ENCODE results near the gene KLK15.

Gene KLK15, protein sequence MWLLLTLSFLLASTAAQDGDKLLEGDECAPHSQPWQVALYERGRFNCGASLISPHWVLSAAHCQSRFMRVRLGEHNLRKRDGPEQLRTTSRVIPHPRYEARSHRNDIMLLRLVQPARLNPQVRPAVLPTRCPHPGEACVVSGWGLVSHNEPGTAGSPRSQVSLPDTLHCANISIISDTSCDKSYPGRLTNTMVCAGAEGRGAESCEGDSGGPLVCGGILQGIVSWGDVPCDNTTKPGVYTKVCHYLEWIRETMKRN

GRCh38 chr19:50833117-50833801 lies at the start of gene KLK15:
TSS of gene KLK15 (minus strand) at chr19:50833574. CDS start at chr19:50831492, 2,082 bp downstream.
- no peak for FAIRE-seq

DNA sequence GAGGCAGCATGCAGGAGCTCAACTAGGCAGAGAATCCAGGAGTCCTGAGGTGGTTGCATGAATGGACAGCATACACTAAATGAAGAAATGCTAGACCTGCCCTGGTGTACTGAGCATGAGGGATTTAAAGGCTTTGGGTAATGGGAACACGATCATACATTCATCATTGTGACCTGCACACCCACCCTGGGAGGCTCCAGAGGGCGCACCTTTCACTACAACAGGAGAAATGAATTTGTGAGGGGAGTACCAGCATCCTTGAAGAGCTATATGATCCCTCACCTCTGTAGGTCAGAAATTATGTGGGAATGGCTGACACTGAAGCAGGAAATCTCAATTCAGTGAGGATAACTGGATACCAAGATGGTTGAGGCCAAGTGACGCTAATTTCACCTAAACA lies 48.8 kb upstream of the KLK15 start:
- FAIRE-seq: no peak

DNA sequence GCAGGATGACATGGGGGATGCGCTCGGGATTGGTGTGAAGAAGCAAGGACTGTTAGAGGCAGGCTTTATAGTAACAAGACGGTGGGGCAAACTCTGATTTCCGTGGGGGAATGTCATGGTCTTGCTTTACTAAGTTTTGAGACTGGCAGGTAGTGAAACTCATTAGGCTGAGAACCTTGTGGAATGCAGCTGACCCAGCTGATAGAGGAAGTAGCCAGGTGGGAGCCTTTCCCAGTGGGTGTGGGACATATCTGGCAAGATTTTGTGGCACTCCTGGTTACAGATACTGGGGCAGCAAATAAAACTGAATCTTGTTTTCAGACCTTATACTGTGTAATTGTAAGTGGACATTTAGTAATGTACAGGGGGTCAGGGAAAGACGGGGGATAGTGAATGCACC lies 46.9 kb upstream of the KLK15 start:
- FAIRE-seq: no peak

DNA sequence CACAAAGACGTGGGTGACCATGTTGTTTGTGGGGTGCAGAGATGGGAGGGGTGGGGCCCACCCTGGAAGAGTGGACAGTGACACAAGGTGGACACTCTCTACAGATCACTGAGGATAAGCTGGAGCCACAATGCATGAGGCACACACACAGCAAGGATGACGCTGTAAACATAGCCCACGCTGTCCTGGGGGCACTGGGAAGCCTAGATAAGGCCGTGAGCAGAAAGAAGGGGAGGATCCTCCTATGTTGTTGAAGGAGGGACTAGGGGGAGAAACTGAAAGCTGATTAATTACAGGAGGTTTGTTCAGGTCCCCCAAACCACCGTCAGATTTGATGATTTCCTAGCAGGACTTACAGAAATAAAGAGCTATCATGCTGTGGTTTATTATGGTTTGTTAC lies 45.5 kb upstream of the KLK15 start:
- no peak for FAIRE-seq

GRCh38 chr19:50877338-50877737 lies 44.0 kb upstream of the KLK15 start:
- no peak for FAIRE-seq

DNA sequence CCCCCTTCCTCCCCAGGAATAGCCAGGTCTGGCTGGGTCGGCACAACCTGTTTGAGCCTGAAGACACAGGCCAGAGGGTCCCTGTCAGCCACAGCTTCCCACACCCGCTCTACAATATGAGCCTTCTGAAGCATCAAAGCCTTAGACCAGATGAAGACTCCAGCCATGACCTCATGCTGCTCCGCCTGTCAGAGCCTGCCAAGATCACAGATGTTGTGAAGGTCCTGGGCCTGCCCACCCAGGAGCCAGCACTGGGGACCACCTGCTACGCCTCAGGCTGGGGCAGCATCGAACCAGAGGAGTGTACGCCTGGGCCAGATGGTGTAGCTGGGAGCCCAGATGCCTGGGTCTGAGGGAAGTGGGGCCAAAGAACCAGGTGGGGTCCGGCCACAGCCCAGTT lies 43.1 kb upstream of the KLK15 start:
- FAIRE-seq: no peak

GRCh38 chr19:50875795-50876422 lies 42.5 kb upstream of the KLK15 start:
- no peak for FAIRE-seq

DNA sequence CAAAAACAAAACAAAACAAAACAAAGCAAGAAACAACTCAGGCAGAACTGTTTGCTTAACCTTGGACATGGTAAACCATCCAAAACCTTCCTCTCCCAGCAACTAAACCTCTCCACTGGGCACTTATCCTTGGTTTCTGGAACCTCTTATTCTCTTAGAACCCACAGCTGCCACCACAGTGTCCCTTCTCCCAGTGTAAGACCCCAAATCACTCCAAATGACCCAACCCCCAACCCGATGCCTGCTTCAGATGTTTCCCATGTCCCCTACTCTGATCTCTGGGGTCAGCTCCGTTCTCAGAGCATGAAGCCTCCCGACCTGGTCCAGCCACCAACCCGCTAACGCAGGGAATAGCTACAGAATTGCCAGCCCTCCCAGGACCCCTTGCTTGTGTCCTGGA lies 40.8 kb upstream of the KLK15 start:
- FAIRE-seq: no peak

- FAIRE-seq: no peak
Measured at GRCh38 chr19:50873056-50873455, 39.7 kb upstream of the KLK15 start, which contains the start of gene KLK2. TSS of gene KLK2 (plus strand) at chr19:50873439. CDS start at chr19:50873474, 35 bp downstream.

- FAIRE-seq: no peak
Measured at GRCh38 chr19:50870417-50871089, 37.2 kb upstream of the KLK15 start.

- no peak for FAIRE-seq
Measured at GRCh38 chr19:50869479-50869878, 36.1 kb upstream of the KLK15 start.

DNA sequence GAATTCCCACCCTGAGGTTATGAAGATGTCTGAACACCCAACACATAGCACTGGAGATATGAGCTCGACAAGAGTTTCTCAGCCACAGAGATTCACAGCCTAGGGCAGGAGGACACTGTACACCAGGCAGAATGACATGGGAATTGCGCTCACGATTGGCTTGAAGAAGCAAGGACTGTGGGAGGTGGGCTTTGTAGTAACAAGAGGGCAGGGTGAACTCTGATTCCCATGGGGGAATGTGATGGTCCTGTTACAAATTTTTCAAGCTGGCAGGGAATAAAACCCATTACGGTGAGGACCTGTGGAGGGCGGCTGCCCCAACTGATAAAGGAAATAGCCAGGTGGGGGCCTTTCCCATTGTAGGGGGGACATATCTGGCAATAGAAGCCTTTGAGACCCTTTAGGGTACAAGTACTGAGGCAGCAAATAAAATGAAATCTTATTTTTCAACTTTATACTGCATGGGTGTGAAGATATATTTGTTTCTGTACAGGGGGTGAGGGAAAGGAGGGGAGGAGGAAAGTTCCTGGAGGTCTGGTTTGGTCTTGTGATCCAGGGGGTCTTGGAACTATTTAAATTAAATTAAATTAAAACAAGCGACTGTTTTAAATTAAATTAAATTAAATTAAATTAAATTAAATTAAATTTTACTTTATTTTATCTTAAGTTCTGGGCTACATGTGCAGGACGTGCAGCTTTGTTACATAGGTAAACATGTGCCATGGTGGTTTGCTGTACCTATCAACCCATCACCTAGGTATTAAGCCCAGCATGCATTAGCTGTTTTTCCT lies 28.3 kb upstream of the KLK15 start:
- FAIRE-seq: no peak

DNA sequence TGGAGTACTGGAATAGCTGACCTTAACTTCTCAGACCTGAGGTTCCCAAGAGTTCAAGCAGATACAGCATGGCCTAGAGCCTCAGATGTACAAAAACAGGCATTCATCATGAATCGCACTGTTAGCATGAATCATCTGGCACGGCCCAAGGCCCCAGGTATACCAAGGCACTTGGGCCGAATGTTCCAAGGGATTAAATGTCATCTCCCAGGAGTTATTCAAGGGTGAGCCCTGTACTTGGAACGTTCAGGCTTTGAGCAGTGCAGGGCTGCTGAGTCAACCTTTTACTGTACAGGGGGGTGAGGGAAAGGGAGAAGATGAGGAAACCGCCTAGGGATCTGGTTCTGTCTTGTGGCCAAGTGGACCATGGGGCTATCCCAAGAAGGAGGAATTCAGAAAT lies 27.6 kb upstream of the KLK15 start:
- FAIRE-seq: no peak

GRCh38 chr19:50859849-50860248 lies 26.5 kb upstream of the KLK15 start:
- FAIRE-seq: no peak

DNA sequence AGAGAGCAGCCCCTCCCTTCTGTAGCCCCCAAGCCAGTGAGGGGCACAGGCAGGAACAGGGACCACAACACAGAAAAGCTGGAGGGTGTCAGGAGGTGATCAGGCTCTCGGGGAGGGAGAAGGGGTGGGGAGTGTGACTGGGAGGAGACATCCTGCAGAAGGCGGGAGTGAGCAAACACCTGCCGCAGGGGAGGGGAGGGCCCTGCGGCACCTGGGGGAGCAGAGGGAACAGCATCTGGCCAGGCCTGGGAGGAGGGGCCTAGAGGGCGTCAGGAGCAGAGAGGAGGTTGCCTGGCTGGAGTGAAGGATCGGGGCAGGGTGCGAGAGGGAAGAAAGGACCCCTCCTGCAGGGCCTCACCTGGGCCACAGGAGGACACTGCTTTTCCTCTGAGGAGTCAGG lies 25.5 kb upstream of the KLK15 start:
- FAIRE-seq: no peak

- no peak for FAIRE-seq
Measured at GRCh38 chr19:50857366-50857765, 24.0 kb upstream of the KLK15 start.

DNA sequence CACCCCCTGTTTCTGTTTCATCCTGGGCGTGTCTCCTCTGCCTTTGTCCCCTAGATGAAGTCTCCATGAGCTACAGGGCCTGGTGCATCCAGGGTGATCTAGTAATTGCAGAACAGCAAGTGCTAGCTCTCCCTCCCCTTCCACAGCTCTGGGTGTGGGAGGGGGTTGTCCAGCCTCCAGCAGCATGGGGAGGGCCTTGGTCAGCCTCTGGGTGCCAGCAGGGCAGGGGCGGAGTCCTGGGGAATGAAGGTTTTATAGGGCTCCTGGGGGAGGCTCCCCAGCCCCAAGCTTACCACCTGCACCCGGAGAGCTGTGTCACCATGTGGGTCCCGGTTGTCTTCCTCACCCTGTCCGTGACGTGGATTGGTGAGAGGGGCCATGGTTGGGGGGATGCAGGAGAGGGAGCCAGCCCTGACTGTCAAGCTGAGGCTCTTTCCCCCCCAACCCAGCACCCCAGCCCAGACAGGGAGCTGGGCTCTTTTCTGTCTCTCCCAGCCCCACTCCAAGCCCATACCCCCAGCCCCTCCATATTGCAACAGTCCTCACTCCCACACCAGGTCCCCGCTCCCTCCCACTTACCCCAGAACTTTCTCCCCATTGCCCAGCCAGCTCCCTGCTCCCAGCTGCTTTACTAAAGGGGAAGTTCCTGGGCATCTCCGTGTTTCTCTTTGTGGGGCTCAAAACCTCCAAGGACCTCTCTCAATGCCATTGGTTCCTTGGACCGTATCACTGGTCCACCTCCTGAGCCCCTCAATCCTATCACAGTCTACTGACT lies 21.4 kb upstream of the KLK15 start, which contains the start of gene KLK3:
TSS of gene KLK3 (plus strand) at position 280 of the 775 bp plus-strand sequence. CDS start at position 321, 41 bp downstream.
- no peak for FAIRE-seq

- FAIRE-seq: no peak
Measured at GRCh38 chr19:50851620-50852019, 18.2 kb upstream of the KLK15 start.

GRCh38 chr19:50850738-50851137 lies 17.4 kb upstream of the KLK15 start:
- no peak for FAIRE-seq

GRCh38 chr19:50844296-50844935 lies 11.0 kb upstream of the KLK15 start:
- FAIRE-seq: no peak

DNA sequence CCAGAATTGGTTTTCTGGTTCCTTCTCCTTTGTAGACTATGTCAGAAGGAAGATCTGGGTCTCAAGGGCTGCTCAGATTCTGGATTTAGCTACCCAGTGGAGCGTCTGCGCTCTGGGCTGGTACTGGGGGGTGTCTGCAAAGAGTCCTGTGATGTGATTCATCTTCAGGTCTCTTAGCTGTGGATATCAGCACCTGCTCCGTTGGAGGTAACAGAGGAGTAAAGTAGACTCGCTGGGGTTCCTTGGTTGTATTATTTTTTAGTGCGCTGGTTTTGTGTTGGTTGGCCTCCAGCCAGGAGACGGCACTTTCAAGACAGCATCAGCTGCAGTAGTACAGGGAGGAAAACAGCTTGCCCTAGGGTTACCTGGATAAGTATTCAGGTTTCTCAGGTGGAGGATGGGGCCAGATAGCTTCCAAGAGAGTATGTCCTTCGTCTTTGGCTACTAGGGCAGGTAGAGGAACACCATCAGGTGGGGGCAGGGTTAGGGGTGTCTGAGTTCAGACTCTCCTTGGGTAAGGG lies 10.4 kb upstream of the KLK15 start:
- no peak for FAIRE-seq
